ENCODE data around the gene NDOR1.
A peak's percentile ranks its signal among the peaks of the same experiment; 100 is the strongest.
"Not testable (repeated sequence)": the region's sequence is repeated elsewhere in the genome, so short reads cannot be mapped to it uniquely, and the experiment has no call there.

The NDOR1 gene

DNA sequence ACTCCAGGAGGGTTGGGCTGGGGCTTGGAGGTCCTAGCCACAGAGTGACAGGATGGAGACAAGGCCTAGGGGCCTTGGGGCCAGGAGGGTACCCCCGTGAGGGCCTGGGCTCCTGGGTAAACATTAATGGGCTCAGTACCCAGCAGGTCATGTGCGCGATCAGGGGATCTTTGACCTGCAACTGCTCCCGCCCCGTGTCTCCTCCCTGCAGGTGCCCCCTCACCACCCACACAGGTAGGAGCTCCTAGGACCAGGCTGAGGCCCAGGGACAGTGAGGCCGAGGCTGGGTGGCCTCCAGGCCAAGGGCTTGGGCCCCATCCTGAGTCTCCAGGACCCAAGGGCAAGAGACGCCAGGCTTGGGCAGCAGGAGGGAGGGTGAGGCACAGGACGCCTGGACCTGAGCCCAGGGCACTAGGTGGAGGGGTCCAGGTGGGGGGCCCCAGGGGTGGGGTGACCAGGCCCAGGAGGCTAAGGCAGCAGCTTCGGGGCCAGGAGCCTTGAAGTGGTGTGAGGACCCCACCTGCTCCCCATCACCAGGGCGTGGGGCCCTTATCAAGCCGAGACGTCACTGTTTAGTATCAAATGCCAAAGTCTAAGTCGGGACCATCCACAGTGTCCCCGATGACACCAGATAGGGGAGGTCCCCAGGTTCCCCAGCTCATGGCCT, 25.3 kb downstream of the NDOR1 start, which contains the start of gene SLC34A3:
TSS of gene SLC34A3 (plus strand) at position 197 of the 667 bp plus-strand sequence. CDS start 802 bp downstream, outside the sequence.
- no peak for DNase-seq (ENCODE audit: low spot score)
- FAIRE-seq = no peak

GRCh38 chr9:137231372-137232039, 26.0 kb downstream of the NDOR1 start:
- DNase-seq (ENCODE audit: low spot score) (no peak), FAIRE-seq (no peak)

DNA sequence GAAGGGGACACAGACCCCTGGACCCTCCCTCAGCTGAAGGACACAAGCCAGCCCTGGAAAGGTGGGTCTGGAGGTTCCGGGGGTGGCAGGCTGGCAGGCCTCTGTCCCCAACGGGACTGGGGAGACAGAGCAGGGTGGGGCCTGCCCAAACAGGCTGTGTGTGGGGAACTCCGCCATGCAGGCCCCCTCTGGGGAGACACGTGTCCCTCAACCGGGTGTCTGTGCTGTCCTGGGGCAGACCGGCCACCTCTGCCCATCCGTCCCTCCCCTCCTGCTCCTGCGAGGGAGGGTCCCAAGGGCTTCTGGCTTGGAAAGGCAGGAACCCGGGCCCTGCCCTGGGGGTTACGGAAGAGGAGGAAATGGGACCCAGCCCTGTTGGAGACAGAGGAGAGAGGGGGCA, 26.6 kb downstream of the NDOR1 start:
- no peak for FAIRE-seq
- DNase-seq (ENCODE audit: low spot score) = no peak

DNA sequence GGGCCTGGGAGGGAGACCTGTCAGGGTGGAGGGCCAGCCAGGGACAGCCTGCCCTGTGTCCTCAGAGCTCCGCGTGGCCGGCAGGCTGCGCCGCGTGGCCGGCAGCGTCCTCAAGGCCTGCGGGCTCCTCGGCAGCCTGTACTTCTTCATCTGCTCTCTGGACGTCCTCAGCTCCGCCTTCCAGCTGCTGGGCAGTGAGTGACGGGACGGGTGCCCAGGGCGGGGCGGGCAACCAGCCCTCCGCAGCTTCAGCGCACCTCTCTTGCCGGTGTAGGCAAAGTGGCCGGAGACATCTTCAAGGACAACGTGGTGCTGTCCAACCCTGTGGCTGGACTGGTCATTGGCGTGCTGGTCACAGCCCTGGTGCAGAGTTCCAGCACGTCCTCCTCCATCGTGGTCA, 27.0 kb downstream of the NDOR1 start:
- FAIRE-seq = no peak

DNA sequence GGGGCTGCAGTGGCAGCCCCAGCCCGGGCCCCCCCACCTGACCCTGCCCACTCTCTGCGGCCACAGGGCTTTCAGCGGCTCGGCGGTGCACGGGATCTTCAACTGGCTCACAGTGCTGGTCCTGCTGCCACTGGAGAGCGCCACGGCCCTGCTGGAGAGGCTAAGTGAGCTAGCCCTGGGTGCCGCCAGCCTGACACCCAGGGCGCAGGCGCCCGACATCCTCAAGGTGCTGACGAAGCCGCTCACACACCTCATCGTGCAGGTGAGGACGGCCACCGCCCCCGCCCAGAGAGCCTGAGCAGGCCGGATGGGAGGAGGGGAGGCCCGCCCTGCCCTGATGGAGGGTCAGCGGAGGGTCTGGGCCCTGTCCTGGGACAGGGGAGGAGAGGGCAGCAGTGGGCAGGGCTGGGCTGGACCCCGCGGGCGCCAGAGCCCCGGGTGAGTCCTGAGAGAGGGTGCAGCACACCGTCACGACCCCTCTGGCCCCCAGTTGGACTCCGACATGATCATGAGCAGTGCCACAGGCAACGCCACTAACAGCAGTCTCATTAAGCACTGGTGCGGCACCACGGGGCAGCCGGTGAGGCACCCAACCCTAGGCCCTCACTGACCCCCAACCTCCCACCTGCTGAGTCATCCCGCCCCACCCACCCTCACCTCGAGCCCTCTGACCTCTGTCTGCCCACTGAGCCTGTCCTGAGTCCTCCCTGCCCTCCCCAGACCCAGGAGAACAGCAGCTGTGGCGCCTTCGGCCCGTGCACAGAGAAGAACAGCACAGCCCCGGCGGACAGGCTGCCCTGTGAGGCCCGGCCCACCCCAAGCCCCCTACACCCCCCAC, 27.9 kb downstream of the NDOR1 start:
- no peak for FAIRE-seq
- DNase-seq (ENCODE audit: low spot score) = no peak

More for the DNA sequence above, 27.0 kb downstream of the NDOR1 start:
- DNase-seq (ENCODE audit: low spot score) = no peak

DNA sequence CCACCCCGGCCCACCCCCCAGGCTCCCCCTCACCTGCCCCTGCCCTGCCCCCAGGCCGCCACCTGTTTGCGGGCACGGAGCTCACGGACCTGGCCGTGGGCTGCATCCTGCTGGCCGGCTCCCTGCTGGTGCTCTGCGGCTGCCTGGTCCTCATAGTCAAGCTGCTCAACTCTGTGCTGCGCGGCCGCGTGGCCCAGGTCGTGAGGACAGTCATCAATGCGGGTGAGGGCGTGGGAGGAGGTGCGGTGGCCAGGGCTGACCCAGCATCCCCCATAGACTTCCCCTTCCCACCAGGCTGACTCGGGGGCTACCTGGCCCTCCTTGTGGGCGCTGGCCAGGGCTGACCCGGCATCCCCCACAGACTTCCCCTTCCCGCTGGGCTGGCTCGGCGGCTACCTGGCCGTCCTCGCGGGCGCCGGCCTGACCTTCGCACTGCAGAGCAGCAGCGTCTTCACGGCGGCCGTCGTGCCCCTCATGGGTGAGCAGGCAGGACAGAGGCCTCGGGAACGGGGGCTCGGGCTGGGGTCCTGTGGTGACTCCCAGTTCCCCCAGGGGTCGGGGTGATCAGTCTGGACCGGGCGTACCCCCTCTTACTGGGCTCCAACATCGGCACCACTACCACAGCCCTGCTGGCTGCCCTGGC, 28.7 kb downstream of the NDOR1 start:
- no peak for DNase-seq (ENCODE audit: low spot score)
- FAIRE-seq = no peak

GRCh38 chr9:137234758-137235423, 29.4 kb downstream of the NDOR1 start:
- no peak for FAIRE-seq

DNA sequence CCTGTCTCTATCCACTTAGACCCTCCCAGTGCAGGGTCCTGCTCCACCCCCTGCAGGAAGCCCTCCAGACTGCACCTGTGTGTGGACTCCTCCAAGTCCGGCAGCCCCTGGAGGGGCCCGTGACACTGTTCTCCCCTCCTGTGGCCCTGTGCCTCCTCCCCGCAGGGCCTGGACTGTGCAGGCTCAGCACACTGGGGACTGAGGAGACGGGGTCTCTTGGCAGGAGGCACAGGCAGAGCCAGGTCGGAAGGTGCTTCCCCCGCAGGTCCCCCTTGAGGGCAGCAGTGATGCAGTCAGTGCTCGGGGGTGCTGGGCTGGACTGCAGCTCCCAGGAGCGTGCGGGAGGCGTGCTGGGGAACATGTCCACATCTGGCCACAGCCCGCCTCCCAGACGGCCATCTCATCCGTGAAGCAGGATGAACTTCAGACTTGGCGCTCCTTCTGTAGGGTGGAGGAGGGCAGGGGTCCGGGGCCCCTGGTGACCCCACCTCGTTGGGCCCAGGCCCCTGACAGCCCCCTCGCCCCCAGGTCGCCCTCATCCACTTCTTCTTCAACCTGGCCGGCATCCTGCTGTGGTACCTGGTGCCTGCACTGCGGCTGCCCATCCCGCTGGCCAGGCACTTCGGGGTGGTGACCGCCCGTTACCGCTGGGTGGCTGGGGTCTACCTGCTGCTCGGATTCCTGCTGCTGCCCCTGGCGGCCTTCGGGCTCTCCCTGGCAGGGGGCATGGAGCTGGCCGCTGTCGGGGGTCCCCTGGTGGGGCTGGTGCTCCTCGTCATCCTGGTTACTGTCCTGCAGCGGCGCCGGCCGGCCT, 30.1 kb downstream of the NDOR1 start:
- FAIRE-seq = no peak
- DNase-seq (ENCODE audit: low spot score) = no peak

More at GRCh38 chr9:137234758-137235423, 29.4 kb downstream of the NDOR1 start:
- DNase-seq (ENCODE audit: low spot score) = no peak

DNA sequence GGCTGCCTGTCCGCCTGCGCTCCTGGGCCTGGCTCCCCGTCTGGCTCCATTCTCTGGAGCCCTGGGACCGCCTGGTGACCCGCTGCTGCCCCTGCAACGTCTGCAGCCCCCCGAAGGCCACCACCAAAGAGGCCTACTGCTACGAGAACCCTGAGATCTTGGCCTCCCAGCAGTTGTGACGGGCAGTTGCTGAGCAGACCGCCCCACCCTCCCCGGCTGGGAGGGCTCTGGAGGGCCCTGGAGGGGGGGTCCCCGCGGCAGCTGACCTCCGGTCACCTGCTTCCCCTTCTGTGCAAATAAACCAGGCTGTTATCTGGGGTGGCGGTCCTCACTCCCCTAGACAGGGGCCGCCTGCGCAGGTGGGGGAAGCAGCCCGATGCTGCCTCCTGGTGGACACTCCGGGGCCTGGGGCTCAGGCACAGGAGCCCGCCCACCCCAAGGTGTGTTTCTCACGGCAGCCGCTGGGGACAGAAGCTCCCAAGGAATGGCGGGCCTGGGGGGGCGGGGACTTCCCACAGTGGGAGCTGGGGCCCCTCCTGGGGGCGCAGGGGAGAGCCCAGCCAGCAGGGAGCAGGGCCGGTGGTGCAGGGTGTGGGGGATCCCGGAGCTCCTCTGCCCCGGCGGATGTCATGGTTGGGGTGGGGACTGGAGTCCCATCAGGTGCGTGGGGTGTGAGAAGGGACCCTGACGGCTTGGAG, 30.9 kb downstream of the NDOR1 start:
- DNase-seq (ENCODE audit: low spot score) = peak; percentile 91
- FAIRE-seq = peak; percentile 32

DNA sequence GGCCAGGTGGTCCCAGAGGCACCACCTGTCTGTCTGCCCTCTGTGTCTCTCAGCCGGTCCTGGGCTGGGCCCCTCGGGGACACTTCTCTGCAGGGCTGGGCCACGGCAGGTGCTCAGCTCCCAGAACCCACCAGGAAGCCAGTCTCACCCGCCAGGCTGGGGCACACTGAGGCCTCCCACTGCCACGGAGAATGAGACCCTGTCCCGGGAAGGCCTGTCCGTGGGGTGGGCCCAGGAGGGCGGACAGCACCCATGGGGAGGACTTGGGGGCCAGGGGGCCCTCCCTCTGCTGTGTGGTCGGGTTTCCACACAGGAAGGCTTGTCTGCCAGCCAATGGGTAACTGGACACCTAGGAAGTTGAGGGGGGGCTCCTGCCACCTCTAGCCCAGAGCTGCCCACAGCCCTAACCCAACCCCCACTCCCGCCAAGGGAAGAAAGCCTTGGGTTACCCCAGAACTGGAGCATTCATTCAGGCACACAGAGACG, 31.5 kb downstream of the NDOR1 start:
- no peak for FAIRE-seq
- DNase-seq (ENCODE audit: low spot score) = no peak

GRCh38 chr9:137237759-137238726, 32.5 kb downstream of the NDOR1 start:
- no peak for DNase-seq (ENCODE audit: low spot score)
- FAIRE-seq = no peak

DNA sequence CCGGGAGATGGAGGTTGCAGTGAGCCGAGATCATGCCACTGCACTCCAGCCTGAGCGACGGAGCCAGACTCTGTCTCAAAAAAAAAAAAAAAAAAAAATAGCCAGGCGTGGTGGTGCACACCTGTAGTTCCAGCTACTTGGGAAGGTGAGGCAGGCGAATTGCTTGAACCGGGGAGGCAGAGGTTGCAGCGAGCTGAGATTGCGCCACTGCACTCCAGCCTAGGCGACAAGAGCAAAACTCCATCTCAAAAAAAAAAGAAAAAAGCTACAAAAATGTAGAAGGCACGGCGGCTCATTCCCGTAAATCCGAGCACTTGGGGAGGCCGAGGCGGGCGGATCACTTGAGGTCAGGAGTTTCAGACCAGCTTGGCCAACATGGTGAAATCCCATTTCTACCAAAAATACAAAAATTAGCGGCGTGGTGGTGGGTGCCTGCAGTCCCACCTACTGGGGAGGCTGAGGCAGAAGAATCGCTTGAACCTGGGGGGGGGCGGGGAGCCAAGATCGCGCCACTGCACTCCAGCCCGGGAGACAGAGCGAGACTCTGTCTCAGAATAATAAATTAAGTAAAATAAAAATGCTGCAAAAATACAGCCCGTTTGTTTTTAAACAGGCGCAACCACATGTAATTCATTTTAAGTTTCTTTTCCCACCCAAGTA, 34.2 kb downstream of the NDOR1 start:
- not testable (repeated sequence) for FAIRE-seq; DNase-seq (ENCODE audit: low spot score)

DNA sequence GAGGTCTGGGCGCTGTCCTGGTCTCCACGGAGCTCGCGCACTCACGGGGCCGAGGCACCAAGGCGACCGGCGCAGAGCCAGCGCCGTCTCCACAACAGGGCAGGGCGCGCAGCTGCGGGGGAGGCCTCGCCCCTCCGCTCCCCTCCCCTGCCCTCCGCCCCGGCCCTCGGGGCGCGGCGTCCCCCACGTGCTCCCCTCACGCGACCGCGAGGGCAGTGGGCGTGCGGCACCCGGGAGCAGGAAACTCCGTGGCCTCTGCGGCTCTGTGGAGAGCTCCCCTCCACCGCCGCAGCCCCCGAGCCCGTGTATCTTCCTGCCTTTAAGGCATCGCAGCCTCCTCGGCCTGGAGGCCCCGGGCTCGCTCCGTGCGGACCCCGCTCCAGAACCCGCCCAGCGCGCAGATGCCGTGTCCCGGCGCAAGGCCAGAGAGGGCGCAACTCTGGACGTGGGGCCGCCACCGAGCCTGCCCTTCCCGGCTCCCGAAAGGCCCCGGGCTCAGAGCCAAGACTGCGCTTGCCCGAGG, 34.9 kb downstream of the NDOR1 start:
- FAIRE-seq = no peak

DNA sequence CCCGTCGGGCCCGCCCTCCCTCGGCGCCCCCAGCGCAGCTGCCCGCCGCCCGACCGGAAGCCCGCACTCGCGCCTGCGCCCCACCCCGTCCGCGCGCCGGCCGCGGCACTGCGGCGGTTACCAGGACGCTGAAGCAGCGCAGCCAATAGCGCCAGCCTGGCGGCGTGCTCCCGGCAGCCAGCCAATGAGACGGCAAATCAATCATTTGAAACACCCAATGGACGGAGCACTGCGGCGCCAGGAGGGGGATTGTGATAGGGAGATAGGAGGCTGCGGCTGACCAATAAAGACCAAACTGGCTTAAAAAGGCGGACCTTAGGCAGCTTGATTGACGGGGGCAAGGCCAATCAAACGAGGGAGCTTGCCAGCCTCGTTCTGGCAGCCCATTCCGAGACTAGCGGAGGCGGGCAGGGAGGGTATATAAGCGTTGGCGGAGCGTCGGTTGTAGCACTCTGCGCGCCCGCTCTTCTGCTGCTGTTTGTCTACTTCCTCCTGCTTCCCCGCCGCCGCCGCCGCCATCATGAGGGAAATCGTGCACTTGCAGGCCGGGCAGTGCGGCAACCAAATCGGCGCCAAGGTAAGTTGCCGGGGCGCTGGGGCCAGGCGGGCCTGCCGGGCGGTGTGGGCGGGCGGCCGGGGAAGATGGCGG, 35.5 kb downstream of the NDOR1 start, which contains the start of gene TUBB4B:
TSS of gene TUBB4B (plus strand) at position 447 of the 649 bp plus-strand sequence. CDS start at position 521, 74 bp downstream.
- DNase-seq (ENCODE audit: low spot score) = peak; percentile 98
- FAIRE-seq = peak; percentile 93

More for the DNA sequence above, 34.9 kb downstream of the NDOR1 start:
- DNase-seq (ENCODE audit: low spot score) = peak; percentile 61

- peak; percentile 76 for DNase-seq (ENCODE audit: low spot score)
- FAIRE-seq = no peak
Measured at GRCh38 chr9:137241490-137242268, 36.2 kb downstream of the NDOR1 start.
